ENCODE results near the gene KIFBP.

Gene KIFBP

DNA sequence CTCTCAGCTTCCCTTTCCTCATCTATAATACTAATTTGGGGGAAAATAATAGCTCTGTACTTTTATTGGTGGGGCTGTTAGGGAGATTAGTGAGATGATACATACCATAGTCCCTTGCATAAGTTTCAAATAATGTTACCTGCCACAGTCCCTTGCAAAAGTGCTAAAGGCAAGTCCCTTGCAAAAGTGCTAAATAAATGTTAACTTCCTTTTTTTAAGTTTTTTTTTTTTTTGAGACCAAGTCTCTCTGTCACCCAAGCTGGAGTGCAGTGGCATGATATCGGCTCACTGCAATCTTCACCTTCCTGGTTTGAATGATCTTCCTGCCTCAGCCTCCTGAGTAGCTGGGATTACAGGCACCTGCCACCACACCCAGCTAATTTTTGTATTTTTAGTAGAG lies 55.9 kb downstream of the KIFBP start:
- H3K4me3 ChIP-seq (ENCODE audit: low read depth, low read length), result no peak overlapping the region
- TF ChIP-seq, protein P1, sequence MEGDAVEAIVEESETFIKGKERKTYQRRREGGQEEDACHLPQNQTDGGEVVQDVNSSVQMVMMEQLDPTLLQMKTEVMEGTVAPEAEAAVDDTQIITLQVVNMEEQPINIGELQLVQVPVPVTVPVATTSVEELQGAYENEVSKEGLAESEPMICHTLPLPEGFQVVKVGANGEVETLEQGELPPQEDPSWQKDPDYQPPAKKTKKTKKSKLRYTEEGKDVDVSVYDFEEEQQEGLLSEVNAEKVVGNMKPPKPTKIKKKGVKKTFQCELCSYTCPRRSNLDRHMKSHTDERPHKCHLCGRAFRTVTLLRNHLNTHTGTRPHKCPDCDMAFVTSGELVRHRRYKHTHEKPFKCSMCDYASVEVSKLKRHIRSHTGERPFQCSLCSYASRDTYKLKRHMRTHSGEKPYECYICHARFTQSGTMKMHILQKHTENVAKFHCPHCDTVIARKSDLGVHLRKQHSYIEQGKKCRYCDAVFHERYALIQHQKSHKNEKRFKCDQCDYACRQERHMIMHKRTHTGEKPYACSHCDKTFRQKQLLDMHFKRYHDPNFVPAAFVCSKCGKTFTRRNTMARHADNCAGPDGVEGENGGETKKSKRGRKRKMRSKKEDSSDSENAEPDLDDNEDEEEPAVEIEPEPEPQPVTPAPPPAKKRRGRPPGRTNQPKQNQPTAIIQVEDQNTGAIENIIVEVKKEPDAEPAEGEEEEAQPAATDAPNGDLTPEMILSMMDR (IDR thresholded peaks at IDR 0.05; ENCODE audit: low read depth, low read length), result no peak

DNA sequence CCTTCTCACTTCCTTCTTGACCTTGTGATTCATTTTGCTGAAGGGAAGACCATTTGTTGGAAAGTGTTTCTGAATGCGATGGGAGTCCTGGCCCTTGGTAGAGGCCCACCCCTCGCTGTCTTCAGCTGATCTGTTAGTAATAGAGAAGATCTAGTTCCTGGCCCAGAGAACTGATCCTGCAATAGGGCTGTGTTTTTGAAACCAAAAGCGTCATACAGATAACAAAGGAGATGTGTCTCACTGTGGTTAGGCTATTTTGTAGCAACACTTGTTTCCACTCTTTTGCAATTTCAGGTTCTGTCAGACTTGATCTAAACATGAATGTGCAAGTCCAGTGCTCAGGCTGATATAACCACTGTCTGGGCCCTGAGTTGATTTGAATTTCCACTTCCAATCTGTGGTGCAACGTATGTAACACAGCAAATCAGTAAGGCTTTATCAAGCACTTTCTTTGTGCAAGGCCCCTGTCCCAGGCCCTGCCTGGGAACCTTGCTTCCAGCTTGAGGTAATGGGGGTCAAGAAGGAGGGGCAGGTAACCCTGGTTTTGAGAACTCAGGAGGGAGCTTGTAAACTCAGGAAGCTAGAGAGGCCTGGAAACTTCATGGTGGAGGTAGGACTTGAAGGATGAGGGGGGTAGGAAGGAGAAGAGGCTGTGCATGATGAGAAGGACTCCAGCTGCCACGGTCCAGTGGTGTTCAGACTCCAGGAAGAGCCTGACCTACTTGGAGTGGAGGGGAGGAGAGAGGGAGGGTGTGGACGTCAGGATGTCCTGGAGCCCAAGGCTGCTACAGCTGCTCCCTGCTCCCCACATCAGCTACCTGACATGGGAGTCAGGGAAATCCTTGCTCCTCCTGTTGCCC lies 57.1 kb downstream of the KIFBP start:
- TF ChIP-seq, protein P1 (IDR thresholded peaks at IDR 0.05; ENCODE audit: low read depth, low read length), result no peak

DNA sequence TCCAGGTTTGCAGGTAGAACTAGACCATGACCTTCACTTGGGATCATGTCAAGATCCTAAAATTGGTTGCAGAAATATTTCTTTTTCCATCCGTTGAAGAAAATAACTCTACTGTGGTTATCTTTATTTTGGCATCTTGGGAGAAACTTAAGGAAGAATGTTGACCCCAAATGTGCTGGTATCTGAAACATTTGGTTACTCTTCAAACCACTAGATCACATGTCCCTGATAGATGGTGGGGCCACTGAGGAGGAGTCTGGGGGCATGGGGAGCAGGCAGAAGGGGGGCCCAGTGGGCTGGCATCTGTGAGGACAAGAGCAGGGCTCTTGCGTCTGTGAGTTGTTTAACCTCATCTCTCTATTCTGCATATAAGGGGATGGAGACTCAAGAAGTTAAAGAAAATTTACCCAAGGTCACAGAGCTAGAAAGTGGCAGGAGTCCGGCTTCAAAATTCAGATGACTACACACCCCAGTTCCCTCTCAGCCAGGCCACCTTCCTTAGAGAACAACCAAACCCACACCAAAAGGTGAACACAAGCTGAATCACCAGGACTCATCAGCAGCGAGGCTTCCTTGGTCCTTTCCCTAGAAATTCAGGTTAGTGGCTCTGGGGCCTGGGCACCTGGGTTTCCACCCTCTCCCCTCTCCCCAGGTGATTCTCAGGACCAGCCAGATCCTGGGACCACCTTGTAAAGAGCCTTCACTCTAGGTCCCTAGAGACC lies 58.7 kb downstream of the KIFBP start:
- H3K4me3 ChIP-seq (ENCODE audit: low read depth, low read length), result no peak overlapping the region
- TF ChIP-seq, protein P1 (IDR thresholded peaks at IDR 0.05; ENCODE audit: low read depth, low read length), result no peak

More for the DNA sequence above, 57.1 kb downstream of the KIFBP start:
- no peak overlapping the region for H3K4me3 ChIP-seq (ENCODE audit: low read depth, low read length)

DNA sequence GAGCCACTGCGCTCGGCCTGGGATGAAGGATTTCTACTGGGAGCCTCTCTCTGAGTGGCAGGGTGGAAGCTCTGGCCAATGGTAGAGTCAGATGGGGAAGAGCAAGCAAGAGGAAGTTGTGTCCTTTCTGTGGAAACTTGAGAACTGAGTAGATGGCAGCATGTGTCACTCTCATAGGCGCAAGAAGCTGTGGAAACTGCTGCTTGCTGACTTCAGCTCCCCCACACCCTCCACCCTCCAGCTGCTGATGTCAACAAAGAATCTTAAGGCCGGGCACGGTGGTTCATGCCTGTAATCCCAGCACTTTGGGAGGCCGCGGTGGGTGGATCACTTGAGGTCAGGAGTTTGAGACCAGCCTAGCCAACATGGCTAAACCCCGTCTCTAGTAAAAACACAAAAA lies 59.5 kb downstream of the KIFBP start:
- no peak overlapping the region for H3K4me3 ChIP-seq (ENCODE audit: low read depth, low read length)
- TF ChIP-seq, protein P1 (IDR thresholded peaks at IDR 0.05; ENCODE audit: low read depth, low read length), result no peak

DNA sequence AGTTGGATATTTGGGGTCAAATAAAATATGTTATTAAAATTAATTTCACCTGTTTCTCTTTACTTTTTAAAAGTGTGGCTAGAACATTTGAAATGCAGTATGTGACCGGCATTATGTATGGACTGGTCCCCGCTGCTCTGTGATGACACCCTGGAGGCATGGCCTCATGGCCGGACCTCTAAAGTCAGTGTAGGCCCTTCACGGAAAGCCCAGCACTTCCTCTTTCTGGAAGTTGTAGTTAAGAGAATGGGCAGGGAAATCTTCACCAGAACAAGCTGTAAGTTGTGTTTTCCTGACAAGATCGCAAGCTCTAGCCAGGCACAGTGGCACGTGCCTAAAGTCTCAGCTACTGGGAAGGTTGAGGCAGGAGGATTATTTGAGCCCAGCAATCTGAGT lies 61.0 kb downstream of the KIFBP start:
- no peak overlapping the region for H3K4me3 ChIP-seq (ENCODE audit: low read depth, low read length)
- TF ChIP-seq, protein P1 (IDR thresholded peaks at IDR 0.05; ENCODE audit: low read depth, low read length), result no peak

DNA sequence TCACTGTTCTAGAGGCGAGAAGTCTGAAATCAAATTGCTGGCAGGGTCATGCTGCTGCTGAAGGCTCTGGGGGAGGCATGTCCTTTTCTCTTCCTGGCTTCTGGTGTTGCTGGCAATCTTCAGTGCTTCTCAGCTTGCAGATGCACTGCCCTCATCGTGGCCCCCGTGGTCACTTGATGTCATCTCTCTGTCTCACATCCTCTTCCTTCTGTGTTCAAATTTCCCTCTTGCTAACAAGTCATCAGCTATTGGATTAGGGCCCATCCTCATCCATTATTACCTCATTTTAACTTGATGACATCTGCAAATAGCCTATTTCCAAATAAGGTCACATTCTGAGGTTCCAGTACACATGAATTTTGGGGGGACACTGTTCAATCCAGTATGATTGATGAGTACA lies 62.7 kb downstream of the KIFBP start:
- H3K4me3 ChIP-seq (ENCODE audit: low read depth, low read length), result no peak overlapping the region

More for the DNA sequence above, 62.7 kb downstream of the KIFBP start:
- TF ChIP-seq, protein P1 (IDR thresholded peaks at IDR 0.05; ENCODE audit: low read depth, low read length), result no peak

Data from WI38 (cell line).